Small intestine (tissue), 7 donors: ENCODE results near the gene RAD51AP1. TPM values are rescaled to one million over a fixed set of nuclear protein-coding genes. Genes with fewer than 3 reads are reported as not detected.

Source experiments
- DNase-seq, 2 donors: peaks; one replicate each; pipeline versions ENCODE4 v3.0.0 to v3.0.0-alpha.2; 2013
- FAIRE-seq: peaks from 2 replicates; lab custom pipeline; 2012; peaks lifted over from hg19 to GRCh38; lab: Jason Lieb, UNC
- H3K27ac ChIP-seq, 3 donors: one replicate each; pipeline ENCODE4 v1.5.1; 2013; ENCODE audit warnings: low read length in 2 of 3, mild to moderate bottlenecking in 2 of 3, control low read depth in 1 of 3, inconsistent platforms in 1 of 3, low read depth in 1 of 3, moderate library complexity in 1 of 3
- H3K27me3 ChIP-seq, 3 donors: one replicate each; pipeline ENCODE4 v1.6.1; 2013; ENCODE audit warnings: low read length in 3 of 3, inconsistent platforms in 1 of 3; ENCODE audit not compliant: control insufficient read depth in 3 of 3, insufficient read depth in 3 of 3
- H3K36me3 ChIP-seq, 3 donors: one replicate each; pipeline ENCODE4 v1.6.1; 2013; ENCODE audit warnings: low read length in 3 of 3, inconsistent platforms in 1 of 3, low read depth in 1 of 3, mild to moderate bottlenecking in 1 of 3, moderate library complexity in 1 of 3; ENCODE audit not compliant: control insufficient read depth in 3 of 3, insufficient read depth in 2 of 3
- H3K4me1 ChIP-seq, 3 donors: one replicate each; pipeline ENCODE4 v1.6.1; 2013; ENCODE audit warnings: low read length in 2 of 3, inconsistent platforms in 1 of 3, low read depth in 1 of 3, mild to moderate bottlenecking in 1 of 3, moderate library complexity in 1 of 3; ENCODE audit not compliant: control insufficient read depth in 3 of 3, insufficient read depth in 2 of 3
- H3K4me3 ChIP-seq, 3 donors: one replicate each; pipeline ENCODE4 v1.5.1; 2013; ENCODE audit warnings: low read length in 3 of 3, control low read depth in 1 of 3, inconsistent platforms in 1 of 3, low read depth in 1 of 3, mild to moderate bottlenecking in 1 of 3, moderate library complexity in 1 of 3
- H3K9me3 ChIP-seq, 2 donors: one replicate each; pipeline ENCODE4 v1.6.1; 2013; ENCODE audit warnings: low read depth in 1 of 2, low read length in 1 of 2; ENCODE audit not compliant: control insufficient read depth in 2 of 2, insufficient read depth in 1 of 2
- WGBS, 3 donors: extraction: QIAGEN DNeasy Blood & Tissue Kit; methylation state at CpG; one replicate each; pipeline ENCODE4 v1.1.7; 2013; 5-methylcytosine and 5-hydroxymethylcytosine counted together
- polyA plus RNA-seq, 4 donors: library from polyadenylated mRNA; stranded (reverse) in 3 of 4; unstranded in 1 of 4; fragments of 200-250 nt in 3 of 4; fragments of 120-200 nt in 1 of 4; gene quantifications; one replicate each; pipeline versions ENCODE4 v1.2.1 to v1.2.3, GENCODE V29; 2013
- donor health status: healthy with polysubstance abuse.
- donor health status: control.
- donor health status: control.
- donor health status: Bipolar disorder and iron deficiency.
- donor health status: healthy.

RAD51AP1 gene
- polyA plus RNA-seq, 4 donors: 1.4 to 16.5 (median 6.7) TPM

GRCh38 chr12:4556735-4557530, 18.2 kb downstream of the RAD51AP1 start:
- DNase-seq (no peak), FAIRE-seq (no peak)

GRCh38 chr12:4557586-4557985, 18.9 kb downstream of the RAD51AP1 start:
- Histone ChIP-seq H3K27me3 (no peaks in the 10 kb centered on the region), H3K9me3 (no peaks in the 10 kb centered on the region), H3K36me3 (no peaks in the 10 kb centered on the region), H3K4me1 (peaks cover 0 to 11% (median 0%) of the 10 kb centered on the region in 3 donors), H3K4me3 (no peak overlapping the region), H3K27ac (no peak overlapping the region)
- WGBS, 3 donors: 86 to 93% (median 89%) methylated on average over 5 of the region's 5 CpGs
- FAIRE-seq: no peak
- DNase-seq: no peak

More at GRCh38 chr12:4556735-4557530, 18.2 kb downstream of the RAD51AP1 start:
- 90 to 93% (median 91%) methylated on average over 2 of the region's 2 CpGs for WGBS, 3 donors
- Histone ChIP-seq H3K27ac (no peak overlapping the region), H3K4me1 (peaks cover 0 to 5% (median 0%) of the 10 kb centered on the region in 3 donors), H3K4me3 (no peak overlapping the region), H3K9me3 (no peaks in the 10 kb centered on the region), H3K27me3 (no peaks in the 10 kb centered on the region), H3K36me3 (no peaks in the 10 kb centered on the region)

GRCh38 chr12:4558171-4558570, 19.5 kb downstream of the RAD51AP1 start:
- WGBS, 3 donors: 93 to 100% (median 94%) methylated on average over 2 of the region's 2 CpGs
- no peak for FAIRE-seq
- DNase-seq: no peak

GRCh38 chr12:4562034-4562657, 23.5 kb downstream of the RAD51AP1 start, which contains the start of gene DYRK4:
TSS of gene DYRK4 (plus strand) at chr12:4562208. CDS start at chr12:4562246, 38 bp downstream.
- FAIRE-seq: no peak
- Histone ChIP-seq H3K4me3 (peak within 1 kb of the TSS in 1 of 3 donors; percentile 34), H3K27ac (peak within 1 kb of the TSS in 1 of 3 donors; percentile 21)

More at GRCh38 chr12:4558171-4558570, 19.5 kb downstream of the RAD51AP1 start:
- Histone ChIP-seq H3K4me1 (peaks cover 0 to 11% (median 0%) of the 10 kb centered on the region in 3 donors), H3K27me3 (peaks cover 0 to 3% (median 0%) of the 10 kb centered on the region in 3 donors), H3K36me3 (no peaks in the 10 kb centered on the region), H3K27ac (no peak overlapping the region), H3K9me3 (no peaks in the 10 kb centered on the region), H3K4me3 (no peak overlapping the region)

GRCh38 chr12:4563336-4563735, 24.6 kb downstream of the RAD51AP1 start:
- 67 to 81% (median 79%) methylated on average over 3 of the region's 3 CpGs for WGBS, 3 donors
- peaks cover 0 to 4% (median 0%) of the 10 kb centered on the region in 3 donors for H3K27me3 ChIP-seq
- no peak overlapping the region for H3K4me3 ChIP-seq
- no peaks in the 10 kb centered on the region for H3K9me3 ChIP-seq
- no peaks in the 10 kb centered on the region for H3K36me3 ChIP-seq
- H3K4me1 ChIP-seq: peaks cover 0 to 11% (median 0%) of the 10 kb centered on the region in 3 donors
- H3K27ac ChIP-seq: no peak overlapping the region
- FAIRE-seq: no peak
- DNase-seq: no peak

More at GRCh38 chr12:4562034-4562657, 23.5 kb downstream of the RAD51AP1 start, which contains the start of gene DYRK4:
- H3K36me3 ChIP-seq: no peaks in the 10 kb centered on the region
- peak; percentile 85 to 95 for DNase-seq
- H3K4me1 ChIP-seq: peaks cover 0 to 11% (median 0%) of the 10 kb centered on the region in 3 donors
- H3K9me3 ChIP-seq: no peaks in the 10 kb centered on the region
- peaks cover 0 to 4% (median 0%) of the 10 kb centered on the region in 3 donors for H3K27me3 ChIP-seq
- 12 to 26% (median 15%) methylated on average over 44 of the region's 44 CpGs for WGBS, 3 donors

- peaks cover 0 to 4% (median 0%) of the 10 kb centered on the region in 3 donors for H3K27me3 ChIP-seq
- no peak overlapping the region for H3K27ac ChIP-seq
- FAIRE-seq: no peak
- no peak for DNase-seq
- peaks cover 0 to 11% (median 0%) of the 10 kb centered on the region in 3 donors for H3K4me1 ChIP-seq
- WGBS, 3 donors: 47 to 53% (median 47%) methylated on average over 5 of the region's 5 CpGs
- H3K36me3 ChIP-seq: no peaks in the 10 kb centered on the region
- no peak overlapping the region for H3K4me3 ChIP-seq
- no peaks in the 10 kb centered on the region for H3K9me3 ChIP-seq
These were observed 26.1 kb downstream of the RAD51AP1 start for GRCh38 chr12:4564818-4565217.

GRCh38 chr12:4566474-4566873, 27.8 kb downstream of the RAD51AP1 start:
- WGBS, 3 donors: 73 to 88% (median 81%) methylated on average over 2 of the region's 2 CpGs
- no peak for FAIRE-seq
- no peak overlapping the region for H3K27ac ChIP-seq

More at GRCh38 chr12:4566474-4566873, 27.8 kb downstream of the RAD51AP1 start:
- Histone ChIP-seq H3K4me3 (no peak overlapping the region), H3K9me3 (no peaks in the 10 kb centered on the region), H3K27me3 (peaks cover 0 to 4% (median 0%) of the 10 kb centered on the region in 3 donors), H3K4me1 (peaks cover 0 to 10% (median 0%) of the 10 kb centered on the region in 3 donors), H3K36me3 (no peaks in the 10 kb centered on the region)
- no peak for DNase-seq
